HepG2 (cell line): ENCODE data around the gene NLRC4. TPM values are rescaled to one million over a fixed set of nuclear protein-coding genes. Genes with fewer than 3 reads are reported as not detected.
A peak's percentile ranks its signal among the peaks of the same experiment; 100 is the strongest.

Experiments
- AKNA ChIP-seq: sonication (generic); formaldehyde crosslinking; IDR thresholded peaks from 2 replicates; pipeline ENCODE4 v1.4.0; 2020; ENCODE audit warnings: missing genetic modification reagents, borderline replicate concordance
- BCLAF1 ChIP-seq: fragments of 450-650 bp; IDR thresholded peaks from 2 replicates; pipeline ENCODE4 v1.6.1; 2017; ENCODE audit warnings: mild to moderate bottlenecking
- BRCA1 ChIP-seq: sonication (generic); formaldehyde crosslinking; IDR thresholded peaks from 2 replicates; pipeline ENCODE4 v1.4.0; 2020; ENCODE audit warnings: missing genetic modification reagents
- CBX2 ChIP-seq, 2 experiments: fragments of 200-600 bp in 1 of 2; sonication (generic); formaldehyde crosslinking in 1 of 2; IDR thresholded peaks; 2 replicates each; pipeline versions ENCODE4 v1.7.0 to v1.8.1; 2018 to 2022; ENCODE audit warnings: low read depth in 2 of 2, low read length in 1 of 2, mild to moderate bottlenecking in 1 of 2, missing genetic modification reagents in 1 of 2
- FOSL2 ChIP-seq: sonication (generic); formaldehyde crosslinking; IDR thresholded peaks from 2 replicates; pipeline ENCODE4 v1.4.0; 2020; ENCODE audit warnings: missing genetic modification reagents
- GATAD2A ChIP-seq: IDR thresholded peaks from 2 replicates; pipeline ENCODE4 v1.6.1; 2016
- MTA3 ChIP-seq: sonication (generic); formaldehyde crosslinking; IDR thresholded peaks from 2 replicates; pipeline ENCODE4 v1.4.0; 2020; ENCODE audit warnings: missing genetic modification reagents
- NFYC ChIP-seq: IDR thresholded peaks from 2 replicates; pipeline ENCODE4 v1.6.1; 2016; ENCODE audit warnings: missing genetic modification reagents, missing compliant biosample characterization
- ONECUT2 ChIP-seq: sonication (generic); formaldehyde crosslinking; IDR thresholded peaks from 2 replicates; pipeline ENCODE4 v1.4.0; 2020; ENCODE audit warnings: missing genetic modification reagents
- ZFP62 ChIP-seq: sonication (generic); formaldehyde crosslinking; IDR thresholded peaks from 2 replicates; pipeline ENCODE4 v1.4.0; 2020; ENCODE audit warnings: missing genetic modification reagents
- ZNF660 ChIP-seq: sonication (generic); formaldehyde crosslinking; IDR thresholded peaks from 2 replicates; pipeline ENCODE4 v1.5.1; 2020; ENCODE audit warnings: mild to moderate bottlenecking, low read depth, missing genetic modification reagents, borderline replicate concordance
- ZNF672 ChIP-seq: sonication (generic); formaldehyde crosslinking; IDR thresholded peaks from 2 replicates; pipeline ENCODE4 v1.8.1; 2022; ENCODE audit warnings: missing genetic modification reagents
- ZNF713 ChIP-seq: sonication (generic); formaldehyde crosslinking; IDR thresholded peaks from 2 replicates; pipeline ENCODE4 v1.4.0; 2020; ENCODE audit warnings: mild to moderate bottlenecking, missing genetic modification reagents
- ZNF878 ChIP-seq: sonication (generic); formaldehyde crosslinking; IDR thresholded peaks from 2 replicates; pipeline ENCODE4 v1.8.1; 2023; ENCODE audit warnings: mild to moderate bottlenecking, missing genetic modification reagents, moderate library complexity
- polyA plus RNA-seq, 8 experiments: library from polyadenylated mRNA; depleted of rRNA in 3 of 8; stranded (reverse) in 7 of 8; unstranded in 1 of 8; fragments of >200 nt; fragmentation: Illumina TruSeq in 4 of 8; extraction: Trizol in 4 of 8; gene quantifications; 2 replicates each; pipeline versions ENCODE4 v1.2.1 to v1.2.3, GENCODE V29; 2011 to 2016; ENCODE audit warnings: low read depth in 4 of 8, missing spikeins in 1 of 8, mixed read lengths in 1 of 8; ENCODE audit not compliant: insufficient read depth in 1 of 8
- total RNA-seq, 5 experiments: library from RNA; depleted of rRNA; stranded (reverse); fragments of >200 nt; fragmentation: Illumina TruSeq; extraction: Trizol; gene quantifications; 2 replicates each; pipeline ENCODE4 v1.2.3, GENCODE V29; 2016; ENCODE audit warnings: low read depth in 1 of 5
- TF ChIP-seq, protein P1 (sequence below): sonication (generic); formaldehyde crosslinking; IDR thresholded peaks from 2 replicates; pipeline ENCODE4 v1.8.1; 2023; ENCODE audit warnings: mild to moderate bottlenecking, missing genetic modification reagents
- TF ChIP-seq, protein P2 (sequence below): sonication (generic); formaldehyde crosslinking; IDR thresholded peaks from 2 replicates; pipeline ENCODE4 v1.8.1; 2023; ENCODE audit warnings: mild to moderate bottlenecking, missing genetic modification reagents
- TF ChIP-seq, protein P3 (sequence below): sonication (generic); formaldehyde crosslinking; IDR thresholded peaks from 2 replicates; pipeline ENCODE4 v1.5.1; 2020; ENCODE audit warnings: mild to moderate bottlenecking, missing genetic modification reagents, borderline replicate concordance

Gene NLRC4
- total and polyA plus RNA-seq, 2 of the 13 experiments (the other 11 are each of a cell fraction or from before 2014, with no cell fraction given), result 0.15 to 0.29 TPM

- no peak; the same call in none of the 2 replicates for TF ChIP-seq GATAD2A
- TF ChIP-seq ZFP62 (CRISPR knock-in tag), result no peak
- TF ChIP-seq MTA3 (CRISPR knock-in tag), result no peak
- TF ChIP-seq ZNF713 (CRISPR knock-in tag), result peak; percentile 83; the same call in 1 of the 2 replicates
- TF ChIP-seq ZNF878 (CRISPR knock-in tag), result peak; percentile 78
- TF ChIP-seq FOSL2 (CRISPR knock-in tag), result peak; percentile 40; the same call in 1 of the 2 replicates
- TF ChIP-seq, protein P1, sequence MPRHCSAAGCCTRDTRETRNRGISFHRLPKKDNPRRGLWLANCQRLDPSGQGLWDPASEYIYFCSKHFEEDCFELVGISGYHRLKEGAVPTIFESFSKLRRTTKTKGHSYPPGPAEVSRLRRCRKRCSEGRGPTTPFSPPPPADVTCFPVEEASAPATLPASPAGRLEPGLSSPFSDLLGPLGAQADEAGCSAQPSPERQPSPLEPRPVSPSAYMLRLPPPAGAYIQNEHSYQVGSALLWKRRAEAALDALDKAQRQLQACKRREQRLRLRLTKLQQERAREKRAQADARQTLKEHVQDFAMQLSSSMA (CRISPR knock-in tag), result peak; percentile 78; the same call in 1 of the 2 replicates
- TF ChIP-seq ONECUT2 (CRISPR knock-in tag), result no peak
- TF ChIP-seq BCLAF1, result no peak
- no peak for TF ChIP-seq CBX2 (IDR thresholded peaks at IDR 0.05; ENCODE audit: low read depth, low read length)
- TF ChIP-seq CBX2 (CRISPR knock-in tag; IDR thresholded peaks at IDR 0.05; ENCODE audit: low read depth), result no peak
- peak; percentile 80; the same call in 1 of the 2 replicates for TF ChIP-seq BRCA1 (CRISPR knock-in tag)
- no peak; the same call in 1 of the 2 replicates for TF ChIP-seq AKNA (CRISPR knock-in tag)
- peak; percentile 97 for TF ChIP-seq NFYC
- TF ChIP-seq, protein P2, sequence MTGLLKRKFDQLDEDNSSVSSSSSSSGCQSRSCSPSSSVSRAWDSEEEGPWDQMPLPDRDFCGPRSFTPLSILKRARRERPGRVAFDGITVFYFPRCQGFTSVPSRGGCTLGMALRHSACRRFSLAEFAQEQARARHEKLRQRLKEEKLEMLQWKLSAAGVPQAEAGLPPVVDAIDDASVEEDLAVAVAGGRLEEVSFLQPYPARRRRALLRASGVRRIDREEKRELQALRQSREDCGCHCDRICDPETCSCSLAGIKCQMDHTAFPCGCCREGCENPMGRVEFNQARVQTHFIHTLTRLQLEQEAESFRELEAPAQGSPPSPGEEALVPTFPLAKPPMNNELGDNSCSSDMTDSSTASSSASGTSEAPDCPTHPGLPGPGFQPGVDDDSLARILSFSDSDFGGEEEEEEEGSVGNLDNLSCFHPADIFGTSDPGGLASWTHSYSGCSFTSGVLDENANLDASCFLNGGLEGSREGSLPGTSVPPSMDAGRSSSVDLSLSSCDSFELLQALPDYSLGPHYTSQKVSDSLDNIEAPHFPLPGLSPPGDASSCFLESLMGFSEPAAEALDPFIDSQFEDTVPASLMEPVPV, result peak; percentile 97
- TF ChIP-seq, protein P3, sequence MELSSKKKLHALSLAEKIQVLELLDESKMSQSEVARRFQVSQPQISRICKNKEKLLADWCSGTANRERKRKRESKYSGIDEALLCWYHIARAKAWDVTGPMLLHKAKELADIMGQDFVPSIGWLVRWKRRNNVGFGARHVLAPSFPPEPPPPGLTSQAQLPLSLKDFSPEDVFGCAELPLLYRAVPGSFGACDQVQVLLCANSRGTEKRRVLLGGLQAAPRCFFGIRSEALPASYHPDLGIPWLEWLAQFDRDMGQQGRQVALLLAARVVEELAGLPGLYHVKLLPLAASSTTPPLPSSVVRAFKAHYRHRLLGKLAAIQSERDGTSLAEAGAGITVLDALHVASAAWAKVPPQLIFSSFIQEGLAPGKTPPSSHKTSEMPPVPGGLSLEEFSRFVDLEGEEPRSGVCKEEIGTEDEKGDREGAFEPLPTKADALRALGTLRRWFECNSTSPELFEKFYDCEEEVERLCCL, result peak; percentile 33; the same call in 1 of the 2 replicates
- no peak for TF ChIP-seq ZNF672 (CRISPR knock-in tag)
- no peak for TF ChIP-seq ZNF660
Measured at GRCh38 chr2:32277674-32278477, 13.2 kb upstream of the NLRC4 start, which contains the start of gene YIPF4 (continued).
